HCT116 (cell line): ENCODE measurements around the gene CEP162. TPM values are rescaled to one million over a fixed set of nuclear protein-coding genes. Genes with fewer than 3 reads are reported as not detected.

Experiments used
- ATAC-seq: fragments of 200-7000 bp; cut with Tn5 transposase; 2 replicates; pipeline ENCODE4 v1.9.1; 2020; ENCODE audit warnings: mild to moderate bottlenecking, moderate library complexity
- BruUV-seq: library from RNA; stranded (reverse); fragments of 400-500 nt; replicated peaks from 2 replicates; lab custom pipeline; 2021; lab: Mats Ljungman, UMichigan
- CTCF ChIA-PET: fragments of 300-600 bp; sonication (Branson Sonifier 250); formaldehyde crosslinking; loops from one replicate; lab custom pipeline; 2021; ENCODE audit warnings: antibody characterized with exemption; lab: Charles Lee
- POLR2A ChIA-PET: fragments of 300-600, 350-600 bp; sonication (Branson Sonifier 250); formaldehyde crosslinking; loops from one replicate; lab custom pipeline; 2021; ENCODE audit warnings: antibody characterized with exemption; lab: Charles Lee
- RAD21 ChIA-PET, 2 experiments: fragments of 300-600 bp; sonication (Branson Sonifier 250); formaldehyde crosslinking; loops; one replicate each; lab custom pipeline; 2023; ENCODE audit warnings: low total read pairs in 2 of 2; ENCODE audit not compliant: uncharacterized antibody in 2 of 2, unreplicated experiment in 2 of 2, low non-redundant PET in 1 of 2; lab: Charles Lee
- DNase-seq: peaks from one replicate; pipeline ENCODE4 v3.0.0-alpha.2; 2010; ENCODE audit warnings: low read depth, low spot score
- H2AFZ ChIP-seq: fragments of 200-600 bp; shearing (Covaris generic), sonication (generic); 2 replicates; pipeline ENCODE4 v1.6.1; 2017; ENCODE audit warnings: low read depth, mixed run types, mixed read lengths, antibody characterized with exemption, low read length; ENCODE audit not compliant: poor library complexity, severe bottlenecking
- H3K27ac ChIP-seq: 2 replicates; pipeline ENCODE4 v1.5.1; 2012; ENCODE audit warnings: low read depth, low read length
- H3K27me3 ChIP-seq: fragments of 200-600 bp; sonication (generic); 2 replicates; pipeline ENCODE4 v1.6.1; 2016; ENCODE audit warnings: mixed run types, low read length, mixed read lengths; ENCODE audit not compliant: insufficient read depth
- H3K36me3 ChIP-seq, 2 experiments: fragments of 200-500 bp in 1 of 2; fragments of 200-600 bp in 1 of 2; sonication (Bioruptor generic) in 1 of 2; sonication (generic) in 1 of 2; 2 replicates each; pipeline versions ENCODE4 v1.5.1 to v1.6.1; 2014 to 2016; ENCODE audit warnings: low read length in 2 of 2, inconsistent platforms in 1 of 2, mixed read lengths in 1 of 2, mixed run types in 1 of 2; ENCODE audit not compliant: insufficient read depth in 2 of 2, control insufficient read depth in 1 of 2
- H3K4me1 ChIP-seq, 2 experiments: fragments of 200-600 bp in 1 of 2; sonication (generic) in 1 of 2; 2 replicates each; pipeline versions ENCODE4 v1.5.1 to v1.6.1; 2012 to 2017; ENCODE audit warnings: low read length in 2 of 2, inconsistent platforms in 1 of 2, mild to moderate bottlenecking in 1 of 2, mixed read lengths in 1 of 2, mixed run types in 1 of 2, moderate library complexity in 1 of 2; ENCODE audit not compliant: insufficient read depth in 2 of 2, control insufficient read depth in 1 of 2
- H3K4me2 ChIP-seq: fragments of 200-600 bp; sonication (generic); 2 replicates; pipeline ENCODE4 v1.6.1; 2017; ENCODE audit warnings: mixed run types, low read length, mixed read lengths
- H3K4me3 ChIP-seq, 2 experiments: fragments of 200-600 bp in 1 of 2; sonication (generic) in 1 of 2; replicated peaks in 1 of 2; 2 replicates each; pipeline ENCODE4 v1.5.1; 2011 to 2016; ENCODE audit warnings: low read length in 2 of 2, control low read depth in 1 of 2, low read depth in 1 of 2, mild to moderate bottlenecking in 1 of 2, mixed read lengths in 1 of 2, mixed run types in 1 of 2
- H3K79me2 ChIP-seq: fragments of 200-600 bp; sonication (generic); 2 replicates; pipeline ENCODE4 v1.6.1; 2017; ENCODE audit warnings: mild to moderate bottlenecking, mixed run types, low read length, moderate library complexity, mixed read lengths; ENCODE audit not compliant: insufficient read depth
- H3K9ac ChIP-seq: fragments of 200-600 bp; sonication (generic); 2 replicates; pipeline ENCODE4 v1.6.1; 2016; ENCODE audit warnings: low read length, mixed read lengths
- H3K9me2 ChIP-seq: fragments of 200-600 bp; sonication (generic), shearing (Covaris generic); 2 replicates; pipeline ENCODE4 v1.6.1; 2017; ENCODE audit warnings: mixed run types, mild to moderate bottlenecking, moderate library complexity; ENCODE audit not compliant: insufficient read depth
- H3K9me3 ChIP-seq, 2 experiments: fragments of 200-500 bp in 1 of 2; fragments of 200-600 bp in 1 of 2; sonication (Bioruptor generic) in 1 of 2; sonication (generic) in 1 of 2; 2 replicates each; pipeline ENCODE4 v1.6.1; 2014 to 2017; ENCODE audit warnings: low read length in 2 of 2, mixed read lengths in 2 of 2, inconsistent platforms in 1 of 2, low read depth in 1 of 2, mild to moderate bottlenecking in 1 of 2, mixed run types in 1 of 2, moderate library complexity in 1 of 2; ENCODE audit not compliant: control insufficient read depth in 1 of 2, insufficient read depth in 1 of 2
- H4K20me1 ChIP-seq: fragments of 200-600 bp; sonication (generic), shearing (Covaris generic); 2 replicates; pipeline ENCODE4 v1.6.1; 2017; ENCODE audit warnings: mixed run types, mild to moderate bottlenecking, moderate library complexity; ENCODE audit not compliant: insufficient read depth
- CBX3 ChIP-seq: IDR thresholded peaks from 2 replicates; pipeline ENCODE4 v1.6.1; 2012; ENCODE audit warnings: low read depth
- CEBPB ChIP-seq: IDR thresholded peaks from 2 replicates; pipeline ENCODE4 v1.6.1; 2012; ENCODE audit warnings: low read depth
- EGR1 ChIP-seq: IDR thresholded peaks from 2 replicates; pipeline ENCODE4 v1.6.1; 2012; ENCODE audit warnings: low read depth
- ELF1 ChIP-seq: IDR thresholded peaks from 2 replicates; pipeline ENCODE4 v1.6.1; 2012; ENCODE audit warnings: low read depth, borderline replicate concordance
- EZH2 ChIP-seq: fragments of 200-600 bp; sonication (generic); IDR thresholded peaks from 2 replicates; pipeline ENCODE4 v1.6.1; 2017; ENCODE audit warnings: antibody characterized with exemption, mixed run types
- FOSL1 ChIP-seq: IDR thresholded peaks from 2 replicates; pipeline ENCODE4 v1.6.1; 2012; ENCODE audit warnings: low read depth
- JUND ChIP-seq: IDR thresholded peaks from 2 replicates; pipeline ENCODE4 v1.6.1; 2012
- POLR2A ChIP-seq: IDR thresholded peaks from 2 replicates; pipeline ENCODE4 v1.7.0; 2011; ENCODE audit warnings: borderline replicate concordance; ENCODE audit not compliant: insufficient read depth, insufficient read length; ENCODE audit errors: extremely low read depth
- POLR2AphosphoS5 ChIP-seq: IDR thresholded peaks from 2 replicates; pipeline ENCODE4 v1.6.1; 2011; ENCODE audit warnings: mild to moderate bottlenecking, low read depth, low read length, moderate library complexity
- RAD21 ChIP-seq: IDR thresholded peaks from 2 replicates; pipeline ENCODE4 v1.6.1; 2012; ENCODE audit warnings: low read depth, mild to moderate bottlenecking
- SIN3A ChIP-seq: IDR thresholded peaks from 2 replicates; pipeline ENCODE4 v1.6.1; 2012; ENCODE audit warnings: low read depth
- SP1 ChIP-seq: IDR thresholded peaks from 2 replicates; pipeline ENCODE4 v1.6.1; 2012; ENCODE audit warnings: low read depth
- TCF7L2 ChIP-seq: IDR thresholded peaks from 2 replicates; pipeline ENCODE4 v1.7.0; 2011; ENCODE audit warnings: borderline replicate concordance, inconsistent platforms; ENCODE audit not compliant: insufficient read depth, insufficient read length; ENCODE audit errors: extremely low read depth
- YY1 ChIP-seq: IDR thresholded peaks from 2 replicates; pipeline ENCODE4 v1.6.1; 2011; ENCODE audit warnings: low read length, low read depth, moderate library complexity, mild to moderate bottlenecking; ENCODE audit not compliant: insufficient replicate concordance; ENCODE audit errors: extremely low read depth
- ZFX ChIP-seq: fragments of 450-650 bp; IDR thresholded peaks from 2 replicates; pipeline ENCODE4 v1.6.1; 2017
- intact Hi-C: fragments of 100-400 bp; cut with micrococcal nuclease; formaldehyde crosslinking; loops from 2 replicates; pipeline ENCODE4 v1.10.0; 2022
- total RNA-seq: library from RNA; stranded (reverse); gene quantifications from one replicate; pipeline ENCODE4 v1.2.1, GENCODE V29; 2021; ENCODE audit not compliant: unreplicated experiment
- TF ChIP-seq, protein P1 (sequence below): IDR thresholded peaks from 2 replicates; pipeline ENCODE4 v1.6.1; 2011; ENCODE audit warnings: mild to moderate bottlenecking, low read length, moderate library complexity; ENCODE audit not compliant: insufficient replicate concordance; ENCODE audit errors: extremely low read depth
- TF ChIP-seq, protein P2 (sequence below), 3 experiments: fragments of 200-600 bp in 1 of 3; sonication (generic) in 1 of 3; IDR thresholded peaks in 2 of 3; conservative IDR thresholded peaks in 1 of 3; 2 replicates each; pipeline ENCODE4 v1.5.1; 2012 to 2017; ENCODE audit warnings: low read depth in 2 of 3, low read length in 2 of 3, antibody characterized with exemption in 1 of 3, borderline replicate concordance in 1 of 3, control low read depth in 1 of 3, mild to moderate bottlenecking in 1 of 3, mixed read lengths in 1 of 3, mixed run types in 1 of 3, moderate library complexity in 1 of 3; ENCODE audit not compliant: insufficient read depth in 1 of 3
- TF ChIP-seq, protein P3 (sequence below): IDR thresholded peaks from 2 replicates; pipeline ENCODE4 v1.6.1; 2012
- TF ChIP-seq, protein P4 (sequence below): IDR thresholded peaks from 2 replicates; pipeline ENCODE4 v1.6.1; 2012

CEP162 gene
- total RNA-seq, 1 experiment from 2014 or later = 5.5 TPM

DNA sequence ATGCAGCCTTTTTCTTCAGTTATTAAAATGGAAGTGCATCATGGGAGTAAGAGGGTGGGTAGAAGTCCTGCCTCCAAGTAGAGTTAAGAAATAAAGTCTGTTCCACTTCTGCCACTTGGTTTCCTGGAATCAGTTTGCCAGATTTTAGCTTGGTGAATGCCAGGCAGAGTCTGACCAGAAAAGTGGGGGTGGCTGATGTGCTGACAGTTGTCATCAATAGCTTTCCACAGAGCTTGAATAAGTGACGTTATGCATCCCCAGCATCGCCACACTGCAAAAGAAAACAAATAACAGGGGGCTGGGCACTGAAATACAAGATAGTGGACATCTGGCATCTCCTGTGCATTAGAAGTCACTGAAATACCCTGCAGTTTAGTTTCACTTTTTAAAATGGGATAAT lies 30.8 kb upstream of the CEP162 start:
- Histone ChIP-seq H3K27ac (no peak overlapping the region), H3K9ac (no peak overlapping the region), H3K9me2 (no peaks in the 10 kb centered on the region), H3K4me1 (no peaks in the 10 kb centered on the region), H3K36me3 (no peaks in the 10 kb centered on the region), H3K27me3 (peaks cover 38% of the 10 kb centered on the region), H2AFZ (no peak overlapping the region), H3K4me3 (no peak overlapping the region), H4K20me1 (no peaks in the 10 kb centered on the region), H3K9me3 (no peaks in the 10 kb centered on the region), H3K4me2 (no peak overlapping the region), H3K79me2 (no peaks in the 10 kb centered on the region)
- ChIA-PET RAD21 (no interaction called here), CTCF (no interaction called here), POLR2A (no interaction called here)
- no peak for DNase-seq
- BruUV-seq = no TSS peak
- intact Hi-C loops = loop anchor here (10.0 kb wide), 1 partner anchor 707 kb away; no protein-coding TSS in a partner anchor
- no peak for ATAC-seq
- TF ChIP-seq ELF1 (no peak), JUND (no peak), EGR1 (no peak), POLR2AphosphoS5 (no peak), ZFX (no peak), SIN3A (no peak), RAD21 (no peak), POLR2A (no peak), CBX3 (no peak), FOSL1 (no peak), YY1 (no peak), SP1 (no peak), EZH2 (no peak), TCF7L2 (no peak), CEBPB (no peak)
- TF ChIP-seq, protein P1, sequence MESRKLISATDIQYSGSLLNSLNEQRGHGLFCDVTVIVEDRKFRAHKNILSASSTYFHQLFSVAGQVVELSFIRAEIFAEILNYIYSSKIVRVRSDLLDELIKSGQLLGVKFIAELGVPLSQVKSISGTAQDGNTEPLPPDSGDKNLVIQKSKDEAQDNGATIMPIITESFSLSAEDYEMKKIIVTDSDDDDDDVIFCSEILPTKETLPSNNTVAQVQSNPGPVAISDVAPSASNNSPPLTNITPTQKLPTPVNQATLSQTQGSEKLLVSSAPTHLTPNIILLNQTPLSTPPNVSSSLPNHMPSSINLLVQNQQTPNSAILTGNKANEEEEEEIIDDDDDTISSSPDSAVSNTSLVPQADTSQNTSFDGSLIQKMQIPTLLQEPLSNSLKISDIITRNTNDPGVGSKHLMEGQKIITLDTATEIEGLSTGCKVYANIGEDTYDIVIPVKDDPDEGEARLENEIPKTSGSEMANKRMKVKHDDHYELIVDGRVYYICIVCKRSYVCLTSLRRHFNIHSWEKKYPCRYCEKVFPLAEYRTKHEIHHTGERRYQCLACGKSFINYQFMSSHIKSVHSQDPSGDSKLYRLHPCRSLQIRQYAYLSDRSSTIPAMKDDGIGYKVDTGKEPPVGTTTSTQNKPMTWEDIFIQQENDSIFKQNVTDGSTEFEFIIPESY = no peak
- TF ChIP-seq, protein P2, sequence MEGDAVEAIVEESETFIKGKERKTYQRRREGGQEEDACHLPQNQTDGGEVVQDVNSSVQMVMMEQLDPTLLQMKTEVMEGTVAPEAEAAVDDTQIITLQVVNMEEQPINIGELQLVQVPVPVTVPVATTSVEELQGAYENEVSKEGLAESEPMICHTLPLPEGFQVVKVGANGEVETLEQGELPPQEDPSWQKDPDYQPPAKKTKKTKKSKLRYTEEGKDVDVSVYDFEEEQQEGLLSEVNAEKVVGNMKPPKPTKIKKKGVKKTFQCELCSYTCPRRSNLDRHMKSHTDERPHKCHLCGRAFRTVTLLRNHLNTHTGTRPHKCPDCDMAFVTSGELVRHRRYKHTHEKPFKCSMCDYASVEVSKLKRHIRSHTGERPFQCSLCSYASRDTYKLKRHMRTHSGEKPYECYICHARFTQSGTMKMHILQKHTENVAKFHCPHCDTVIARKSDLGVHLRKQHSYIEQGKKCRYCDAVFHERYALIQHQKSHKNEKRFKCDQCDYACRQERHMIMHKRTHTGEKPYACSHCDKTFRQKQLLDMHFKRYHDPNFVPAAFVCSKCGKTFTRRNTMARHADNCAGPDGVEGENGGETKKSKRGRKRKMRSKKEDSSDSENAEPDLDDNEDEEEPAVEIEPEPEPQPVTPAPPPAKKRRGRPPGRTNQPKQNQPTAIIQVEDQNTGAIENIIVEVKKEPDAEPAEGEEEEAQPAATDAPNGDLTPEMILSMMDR (IDR thresholded peaks at IDR 0.05 in 2 of 3, conservative IDR thresholded peaks at IDR 0.05 in 1 of 3; ENCODE audit: borderline replicate concordance in 1 of 3, insufficient read depth in 1 of 3, low read depth in 2 of 3, low read length in 2 of 3) = no peak
- TF ChIP-seq, protein P3, sequence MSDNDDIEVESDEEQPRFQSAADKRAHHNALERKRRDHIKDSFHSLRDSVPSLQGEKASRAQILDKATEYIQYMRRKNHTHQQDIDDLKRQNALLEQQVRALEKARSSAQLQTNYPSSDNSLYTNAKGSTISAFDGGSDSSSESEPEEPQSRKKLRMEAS = no peak
- TF ChIP-seq, protein P4, sequence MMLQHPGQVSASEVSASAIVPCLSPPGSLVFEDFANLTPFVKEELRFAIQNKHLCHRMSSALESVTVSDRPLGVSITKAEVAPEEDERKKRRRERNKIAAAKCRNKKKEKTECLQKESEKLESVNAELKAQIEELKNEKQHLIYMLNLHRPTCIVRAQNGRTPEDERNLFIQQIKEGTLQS = no peak
